Sigmoid colon (tissue), 4 donors: ENCODE measurements around the gene USP24.

ENCODE experiments used
- CTCF ChIP-seq, 4 experiments: fragments of 450-650 bp in 3 of 4; fragments of 200-600 bp in 1 of 4; IDR thresholded peaks; one replicate each; pipeline ENCODE4 v1.5.1; 2016 to 2019; ENCODE audit warnings: antibody characterized with exemption in 4 of 4, mild to moderate bottlenecking in 3 of 4, moderate library complexity in 2 of 4
- POLR2A ChIP-seq, 2 donors: fragments of 450-650 bp; IDR thresholded peaks; one replicate each; pipeline ENCODE4 v1.6.1; 2016; ENCODE audit warnings: antibody characterized with exemption in 2 of 2, mild to moderate bottlenecking in 2 of 2, moderate library complexity in 2 of 2
- POLR2AphosphoS5 ChIP-seq, 4 donors: sonication (generic); formaldehyde crosslinking; IDR thresholded peaks; one replicate each; pipeline ENCODE4 v1.6.1; 2017; ENCODE audit warnings: antibody characterized with exemption in 4 of 4

DNA sequence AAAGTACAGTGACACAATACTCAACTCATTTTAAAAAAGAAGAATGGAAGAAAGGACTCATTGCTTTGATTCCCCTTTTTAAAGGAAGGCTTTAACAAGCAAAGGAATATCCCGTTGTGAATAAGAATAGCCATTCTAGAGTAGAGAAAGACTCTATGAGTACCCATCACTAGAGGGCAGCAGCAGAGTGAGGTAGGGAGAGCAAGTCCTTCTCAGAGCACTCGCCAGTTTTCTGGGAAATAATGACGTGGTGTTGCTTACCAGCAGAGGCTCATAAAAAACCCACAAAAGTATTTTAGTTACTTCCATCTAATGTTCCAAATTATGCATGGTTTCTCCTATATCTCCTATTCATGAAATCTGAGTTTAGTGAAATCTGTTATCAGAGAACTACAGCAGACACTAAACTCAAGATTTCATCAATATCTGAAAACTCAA lies 74.6 kb downstream of the USP24 start:
- TF ChIP-seq CTCF (IDR thresholded peaks at IDR 0.05) = peak; percentile 67 to 82 (median 78)
- TF ChIP-seq POLR2A (IDR thresholded peaks at IDR 0.05) = no peak
- TF ChIP-seq POLR2AphosphoS5 (IDR thresholded peaks at IDR 0.05) = peak in 2 of 4 donors; percentile 18 to 30
